GM21528 (cell line): ENCODE measurements around the gene ITGB3BP.
"Not testable (repeated sequence)": the region's sequence is repeated elsewhere in the genome, so short reads cannot be mapped to it uniquely, and the experiment has no call there.

Experiments
- ATAC-seq: cut with Tn5 transposase; IDR thresholded peaks from one replicate; pipeline ENCODE4 v1.9.1; 2021; ENCODE audit warnings: mild to moderate bottlenecking, moderate library complexity; ENCODE audit not compliant: unreplicated experiment, low FRiP score

Gene ITGB3BP

DNA sequence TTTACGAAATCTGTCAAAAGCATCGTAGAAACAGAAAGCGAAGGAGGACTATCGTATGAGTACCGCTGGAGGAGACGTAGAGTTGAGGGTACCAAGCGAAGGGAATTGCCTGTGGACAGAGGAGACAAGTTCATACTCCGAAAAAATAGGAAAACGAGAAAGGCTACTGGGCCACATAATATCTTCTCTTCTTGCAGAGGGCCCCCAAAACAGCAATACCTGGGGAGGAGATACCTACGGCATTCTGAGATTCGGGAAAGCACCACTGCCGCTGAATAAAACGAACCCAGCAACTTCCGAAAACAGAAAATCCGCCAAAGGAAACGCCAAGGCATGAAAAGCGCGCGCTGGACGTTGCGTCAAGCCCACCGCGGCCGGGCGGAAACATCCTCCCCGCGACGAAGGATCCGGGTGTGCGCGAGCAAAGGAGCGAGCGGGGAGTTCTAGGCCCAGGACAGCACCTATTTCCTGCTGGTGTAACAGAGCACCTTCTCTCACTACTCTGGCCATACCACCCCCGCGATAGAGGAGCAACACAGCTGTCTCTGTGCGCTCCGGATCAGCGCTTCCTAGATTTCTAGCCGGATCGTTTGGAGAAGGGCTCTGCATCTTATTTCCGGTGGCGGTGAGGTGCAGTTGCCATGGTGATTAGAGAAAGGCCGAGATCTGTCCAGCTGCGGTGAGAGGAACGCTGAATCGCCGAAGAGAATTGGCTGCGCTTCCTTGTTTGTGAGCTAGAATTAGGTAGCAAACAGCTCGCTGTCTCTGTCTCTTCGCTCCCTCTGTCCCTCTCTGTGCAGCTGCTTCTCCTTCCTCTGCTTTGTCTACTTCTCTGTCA, at the start of gene ITGB3BP, which contains the start of gene EFCAB7:
ITGB3BP (minus strand) TSS at position 335 of the 838 bp plus-strand sequence; CDS start at position 243, 92 bp downstream.
EFCAB7 (plus strand) TSS at position 635 of the 838 bp plus-strand sequence. CDS start 2,048 bp downstream, outside the sequence.
- ATAC-seq, result peak; percentile 93

DNA sequence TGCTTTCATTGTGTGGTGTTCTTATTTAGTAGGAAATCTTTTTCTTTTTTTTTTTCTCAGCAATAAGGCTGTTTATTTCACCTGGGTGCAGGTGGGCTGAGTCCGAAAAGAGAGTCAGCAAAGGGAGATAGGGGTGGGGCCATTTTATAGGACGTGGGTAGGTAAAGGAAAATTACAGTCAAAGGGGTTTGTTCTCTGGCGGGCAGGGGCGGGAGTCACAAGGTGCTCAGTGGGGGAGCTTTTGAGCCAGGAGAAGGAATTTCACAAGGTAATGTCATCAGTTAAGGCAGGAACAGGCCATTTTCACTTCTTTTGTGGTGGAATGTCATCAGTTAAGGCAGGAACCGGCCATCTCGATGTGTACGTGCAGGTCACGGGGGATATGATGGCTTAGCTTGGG, 49.7 kb upstream of the ITGB3BP start:
- not testable (repeated sequence) for ATAC-seq

- ATAC-seq, result no peak
Observed at GRCh38 chr1:63569640-63570316, 46.8 kb upstream of the ITGB3BP start.

GRCh38 chr1:63569068-63569467, 46.0 kb upstream of the ITGB3BP start:
- no peak for ATAC-seq

GRCh38 chr1:63563745-63564144, 40.7 kb upstream of the ITGB3BP start:
- ATAC-seq, result no peak

GRCh38 chr1:63559357-63559756, 36.3 kb upstream of the ITGB3BP start:
- ATAC-seq, result no peak

GRCh38 chr1:63557365-63557987, 34.5 kb upstream of the ITGB3BP start:
- no peak for ATAC-seq

- ATAC-seq, result no peak
Observed at GRCh38 chr1:63555480-63555879, 32.5 kb upstream of the ITGB3BP start.

- no peak for ATAC-seq
Observed at GRCh38 chr1:63548877-63549276, 25.9 kb upstream of the ITGB3BP start.

DNA sequence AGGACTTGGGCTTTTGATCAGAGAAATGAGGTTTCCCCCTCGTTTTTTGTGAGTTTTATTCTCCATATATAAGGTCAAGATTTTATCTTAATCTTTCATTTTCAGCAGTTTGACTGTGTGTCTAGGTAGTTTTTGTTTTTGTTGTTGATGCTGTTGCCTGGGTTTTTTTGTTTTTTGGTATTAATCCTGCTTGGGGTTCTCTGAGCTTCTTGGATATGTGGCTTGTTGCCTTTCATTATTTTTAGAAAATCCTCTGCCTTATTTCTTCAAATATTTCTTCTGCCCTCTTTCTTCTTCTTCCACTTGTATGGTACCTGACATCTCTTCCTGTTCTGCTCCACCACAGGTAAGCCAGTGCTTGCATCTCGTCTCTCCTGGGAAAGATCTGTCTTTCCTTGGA, 25.3 kb upstream of the ITGB3BP start:
- no peak for ATAC-seq

- ATAC-seq, result no peak
Observed at GRCh38 chr1:63547621-63548294, 24.7 kb upstream of the ITGB3BP start.

DNA sequence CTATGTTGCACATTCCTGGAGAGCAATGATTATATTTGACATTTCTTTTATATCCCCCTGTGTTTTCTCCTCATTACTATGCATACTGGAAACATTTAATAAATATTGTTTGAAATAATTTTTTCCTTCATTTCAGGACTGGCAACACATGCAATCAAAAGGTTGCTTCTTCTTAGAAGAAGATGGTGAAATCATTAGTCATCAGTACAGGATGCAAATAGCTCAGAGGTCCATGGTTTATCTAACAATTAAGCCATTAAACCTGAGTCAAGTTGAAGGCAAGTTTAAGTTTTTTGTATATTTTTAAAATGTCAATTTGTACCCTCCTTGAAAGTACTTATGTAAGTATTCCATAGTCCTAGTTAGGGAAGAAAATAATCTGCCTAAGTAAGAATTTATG, 22.8 kb upstream of the ITGB3BP start:
- no peak for ATAC-seq

- no peak for ATAC-seq
Observed at GRCh38 chr1:63537940-63538339, 14.9 kb upstream of the ITGB3BP start.

DNA sequence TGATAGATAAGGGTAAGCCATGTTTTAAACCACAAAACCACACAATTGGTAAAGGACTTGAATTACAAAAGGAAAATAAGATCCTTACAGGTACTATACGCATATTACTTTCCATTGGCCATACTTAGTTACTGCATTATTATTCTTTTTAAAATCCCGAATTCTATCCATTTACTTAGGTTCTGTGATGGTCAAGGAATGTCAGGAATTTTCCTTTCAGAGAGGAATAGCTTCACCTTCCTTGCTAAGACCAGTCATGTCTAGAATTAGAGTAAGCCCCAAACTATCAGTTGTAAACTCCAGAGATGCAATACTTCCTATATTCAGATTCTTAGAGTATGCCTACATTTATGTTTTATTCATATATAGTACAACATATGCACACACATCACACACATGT, 14.0 kb upstream of the ITGB3BP start:
- ATAC-seq, result no peak

DNA sequence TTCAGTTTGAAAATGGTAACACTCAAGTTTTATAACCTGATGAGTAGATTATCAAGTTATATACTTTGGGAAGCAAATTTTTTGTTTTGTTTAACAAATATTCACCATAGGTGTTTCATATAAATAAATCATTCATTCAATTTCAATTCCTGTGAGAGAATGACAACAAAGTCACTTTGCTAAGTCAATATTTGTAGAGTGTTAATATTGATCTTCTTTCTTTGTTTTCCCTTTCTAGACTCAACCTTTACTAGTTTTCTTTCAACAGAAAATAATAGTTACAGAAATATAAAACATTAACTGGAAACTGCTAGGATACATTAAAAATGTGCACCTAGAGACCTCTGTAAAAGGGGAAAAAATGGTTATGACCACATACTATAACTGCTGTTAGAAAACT, 11.4 kb upstream of the ITGB3BP start:
- no peak for ATAC-seq

GRCh38 chr1:63533931-63534330, 10.9 kb upstream of the ITGB3BP start:
- ATAC-seq, result no peak

GRCh38 chr1:63532727-63533126, 9.7 kb upstream of the ITGB3BP start:
- ATAC-seq, result no peak

GRCh38 chr1:63524201-63524600, 1.2 kb upstream of the ITGB3BP start:
- no peak for ATAC-seq

DNA sequence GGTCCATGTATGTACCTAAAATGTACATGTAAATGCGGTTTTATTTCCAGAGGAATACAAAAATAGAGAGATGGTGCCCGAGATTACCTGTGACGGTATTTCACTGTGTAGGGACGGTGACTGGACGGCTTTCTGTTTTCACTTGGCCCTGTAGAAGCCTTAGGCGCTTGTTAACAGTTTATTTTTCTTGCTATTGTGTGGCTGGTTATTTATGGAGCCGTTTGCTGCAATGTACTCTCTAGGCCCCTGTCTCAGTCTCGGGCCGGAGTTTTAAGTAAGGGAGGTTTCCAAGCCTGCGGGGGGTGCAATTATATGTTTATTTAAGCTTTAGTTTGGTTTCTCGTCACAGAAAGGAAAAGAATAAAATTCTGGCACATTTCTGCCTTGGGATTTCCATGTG, 713 bp upstream of the ITGB3BP start:
- ATAC-seq, result peak; percentile 26

DNA sequence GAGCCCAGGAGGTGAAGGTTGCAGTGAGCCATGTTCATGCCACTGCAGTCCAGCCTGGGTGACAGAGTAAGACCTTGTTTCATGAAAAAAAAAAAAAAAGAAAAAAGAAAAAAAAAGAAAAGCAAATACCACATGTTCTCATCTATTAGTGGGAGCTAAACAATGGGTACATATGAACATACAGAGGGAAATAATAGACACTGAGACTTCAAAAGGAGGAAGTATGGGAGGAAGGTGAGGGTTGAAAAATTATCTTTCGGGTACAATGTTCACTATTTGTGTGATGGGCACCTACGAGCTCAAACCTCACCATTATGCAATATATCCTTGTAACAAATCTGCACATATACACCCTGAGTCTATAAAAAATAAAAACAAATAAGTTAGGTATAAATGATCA, 6.4 kb downstream of the ITGB3BP start:
- no peak for ATAC-seq

DNA sequence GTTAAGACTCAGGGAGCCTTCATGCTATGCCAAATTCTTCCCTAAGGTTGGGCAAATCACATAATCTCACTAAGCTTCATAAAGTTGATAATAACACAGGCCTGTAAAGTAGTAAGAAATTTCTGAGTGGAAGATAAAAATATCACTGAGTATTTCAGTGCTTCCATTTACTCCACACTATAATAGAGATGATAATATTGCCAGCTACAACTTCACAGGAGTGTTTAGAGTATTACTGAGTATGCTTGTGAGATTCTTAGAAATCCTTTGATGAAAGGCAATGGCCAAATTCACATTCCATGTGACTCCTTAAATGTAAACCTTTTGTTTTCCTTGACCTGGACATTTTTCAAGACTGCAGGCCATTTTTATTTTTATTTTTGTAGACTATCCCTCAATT, 10.4 kb downstream of the ITGB3BP start:
- ATAC-seq, result no peak
